ENCODE results near the gene HFM1. TPM values are rescaled to one million over a fixed set of nuclear protein-coding genes. Genes with fewer than 3 reads are reported as not detected.
"Not testable (repeated sequence)": the region's sequence is repeated elsewhere in the genome, so short reads cannot be mapped to it uniquely, and the experiment has no call there.

Gene HFM1
- total and polyA plus RNA-seq, 2 donors (not counting 1 experiment from before 2014, with no cell fraction given): 0.23 to 0.83 TPM

- no peak overlapping the region for H3K27ac ChIP-seq (ENCODE audit: insufficient read depth, low read length)
Measured at GRCh38 chr1:91427741-91428140, 23.1 kb upstream of the HFM1 start.

DNA sequence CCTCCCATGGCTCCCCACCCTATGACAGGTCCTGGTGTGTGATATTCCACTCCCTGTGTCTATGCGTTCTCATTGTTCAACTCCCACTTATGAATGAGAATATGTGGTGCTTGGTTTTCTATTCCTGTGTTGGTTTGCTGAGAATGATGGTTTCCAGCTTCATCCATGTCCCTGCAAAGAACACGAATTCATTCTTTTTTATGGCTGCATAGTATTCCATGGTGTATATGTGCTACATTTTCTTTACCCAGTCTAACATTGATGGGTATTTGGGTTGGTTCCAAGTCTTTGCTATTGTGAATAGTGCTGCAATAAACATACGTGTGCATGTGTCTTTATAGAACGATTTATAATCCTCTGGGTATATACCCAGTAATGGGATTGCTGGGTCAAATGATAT lies 17.9 kb upstream of the HFM1 start:
- not testable (repeated sequence) for H2AFZ ChIP-seq (ENCODE audit: low read length); H3K4me2 ChIP-seq (ENCODE audit: extremely low read depth, insufficient read depth, low read length); H3K9me3 ChIP-seq (ENCODE audit: control insufficient read depth, insufficient read depth, low read depth, low read length); H3K79me2 ChIP-seq (ENCODE audit: control insufficient read depth, insufficient read depth, low read length); H3K27ac ChIP-seq (ENCODE audit: insufficient read depth, low read length); H4K20me1 ChIP-seq (ENCODE audit: control insufficient read depth, extremely low read depth, insufficient read depth, low read length); H3K4me3 ChIP-seq (replicated peaks in 1 of 4; ENCODE audit: control extremely low read depth in 1 of 4, insufficient read depth in 1 of 4, low read depth in 3 of 4, low read length in 4 of 4); H3K4me1 ChIP-seq (ENCODE audit: control insufficient read depth, extremely low read depth, insufficient read depth, low read length); H3K36me3 ChIP-seq (ENCODE audit: control insufficient read depth, insufficient read depth, low read length); H3K9ac ChIP-seq (ENCODE audit: insufficient read depth, low read length); H3K27me3 ChIP-seq (ENCODE audit: control insufficient read depth, insufficient read depth, low read length); DNase-seq (ENCODE audit: low read depth in 2 of 2)

More at GRCh38 chr1:91427741-91428140, 23.1 kb upstream of the HFM1 start:
- Histone ChIP-seq H3K9ac (ENCODE audit: insufficient read depth, low read length) (no peak overlapping the region), H3K27me3 (ENCODE audit: control insufficient read depth, insufficient read depth, low read length) (no peaks in the 10 kb centered on the region), H3K4me3 (replicated peaks in 1 of 4; ENCODE audit: control extremely low read depth in 1 of 4, insufficient read depth in 1 of 4, low read depth in 3 of 4, low read length in 4 of 4) (no peak overlapping the region), H3K36me3 (ENCODE audit: control insufficient read depth, insufficient read depth, low read length) (no peaks in the 10 kb centered on the region), H3K4me1 (ENCODE audit: control insufficient read depth, extremely low read depth, insufficient read depth, low read length) (no peaks in the 10 kb centered on the region), H2AFZ (ENCODE audit: low read length) (no peak overlapping the region), H4K20me1 (ENCODE audit: control insufficient read depth, extremely low read depth, insufficient read depth, low read length) (no peaks in the 10 kb centered on the region), H3K79me2 (ENCODE audit: control insufficient read depth, insufficient read depth, low read length) (no peaks in the 10 kb centered on the region), H3K4me2 (ENCODE audit: extremely low read depth, insufficient read depth, low read length) (no peak overlapping the region), H3K9me3 (ENCODE audit: control insufficient read depth, insufficient read depth, low read depth, low read length) (no peaks in the 10 kb centered on the region)
- DNase-seq (ENCODE audit: low read depth in 2 of 2): no peak
- TF ChIP-seq CTCF (conservative IDR thresholded peaks at IDR 0.05 in 1 of 2, IDR thresholded peaks at IDR 0.05 in 1 of 2; ENCODE audit: low read depth in 1 of 2, low read length in 2 of 2) (no peak), EZH2 (IDR thresholded peaks at IDR 0.05; ENCODE audit: low read length, missing control alignments) (no peak)

GRCh38 chr1:91412371-91412770 lies 7.7 kb upstream of the HFM1 start:
- H3K4me3 ChIP-seq (replicated peaks in 1 of 4; ENCODE audit: control extremely low read depth in 1 of 4, insufficient read depth in 1 of 4, low read depth in 3 of 4, low read length in 4 of 4): no peak overlapping the region
- no peaks in the 10 kb centered on the region for H3K9me3 ChIP-seq (ENCODE audit: control insufficient read depth, insufficient read depth, low read depth, low read length)
- DNase-seq (ENCODE audit: low read depth in 2 of 2): no peak
- H3K27me3 ChIP-seq (ENCODE audit: control insufficient read depth, insufficient read depth, low read length): no peaks in the 10 kb centered on the region
- no peak overlapping the region for H3K27ac ChIP-seq (ENCODE audit: insufficient read depth, low read length)
- TF ChIP-seq CTCF (conservative IDR thresholded peaks at IDR 0.05 in 1 of 2, IDR thresholded peaks at IDR 0.05 in 1 of 2; ENCODE audit: low read depth in 1 of 2, low read length in 2 of 2): no peak
- TF ChIP-seq EZH2 (IDR thresholded peaks at IDR 0.05; ENCODE audit: low read length, missing control alignments): no peak
- H2AFZ ChIP-seq (ENCODE audit: low read length): no peak overlapping the region
- no peaks in the 10 kb centered on the region for H3K4me1 ChIP-seq (ENCODE audit: control insufficient read depth, extremely low read depth, insufficient read depth, low read length)
- no peak overlapping the region for H3K9ac ChIP-seq (ENCODE audit: insufficient read depth, low read length)
- H3K79me2 ChIP-seq (ENCODE audit: control insufficient read depth, insufficient read depth, low read length): no peaks in the 10 kb centered on the region
- H3K4me2 ChIP-seq (ENCODE audit: extremely low read depth, insufficient read depth, low read length): no peak overlapping the region
- no peaks in the 10 kb centered on the region for H3K36me3 ChIP-seq (ENCODE audit: control insufficient read depth, insufficient read depth, low read length)
- no peaks in the 10 kb centered on the region for H4K20me1 ChIP-seq (ENCODE audit: control insufficient read depth, extremely low read depth, insufficient read depth, low read length)
